Stimulated activated CD4-positive, alpha-beta T cell treated with anti-CD3 and anti-CD28 coated beads, Interleukin-12 subunit alpha, Interleukin-12 subunit beta, amount 100 ng/mL, for 4 hours (primary cell): Measurements from ENCODE around the gene CYSTM1.

Experiments
- DNase-seq: peaks from one replicate; pipeline ENCODE4 v3.0.0-alpha.2; 2020

CYSTM1 gene

DNA sequence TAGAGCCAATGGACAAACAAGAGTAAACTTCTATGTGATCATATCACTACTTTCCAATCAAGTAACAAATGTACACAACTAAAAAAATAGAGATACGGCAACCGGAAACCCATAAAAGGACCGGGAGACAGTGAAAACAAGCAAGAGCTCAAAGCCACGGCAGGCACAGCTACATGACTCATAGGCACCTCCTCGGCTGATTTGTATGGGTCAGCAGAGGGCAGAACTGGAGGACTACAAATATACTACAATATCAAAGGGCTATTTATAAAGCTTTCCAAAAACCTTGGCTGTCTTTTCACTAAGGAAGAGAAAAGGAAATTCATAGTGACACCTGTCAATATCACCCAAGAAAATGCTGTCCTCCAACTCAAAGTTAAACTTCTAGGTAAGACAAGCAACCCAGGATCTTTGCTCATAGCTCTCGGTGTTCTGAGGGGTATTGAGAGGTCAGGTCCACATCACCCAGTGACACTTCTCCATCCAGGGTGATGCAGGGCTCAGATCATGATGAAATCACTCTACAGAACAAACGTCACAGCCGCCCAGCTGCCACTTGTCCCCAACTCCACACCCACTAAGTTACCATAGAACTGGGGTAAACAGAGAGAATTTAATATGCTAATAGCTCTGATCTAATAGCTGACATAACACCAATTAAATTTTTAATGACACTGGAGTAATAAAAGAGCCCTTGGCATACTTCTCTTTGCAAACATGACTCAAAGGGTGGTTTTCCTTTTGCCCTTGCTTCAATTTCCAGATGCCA, 86.6 kb downstream of the CYSTM1 start:
- DNase-seq = no peak

DNA sequence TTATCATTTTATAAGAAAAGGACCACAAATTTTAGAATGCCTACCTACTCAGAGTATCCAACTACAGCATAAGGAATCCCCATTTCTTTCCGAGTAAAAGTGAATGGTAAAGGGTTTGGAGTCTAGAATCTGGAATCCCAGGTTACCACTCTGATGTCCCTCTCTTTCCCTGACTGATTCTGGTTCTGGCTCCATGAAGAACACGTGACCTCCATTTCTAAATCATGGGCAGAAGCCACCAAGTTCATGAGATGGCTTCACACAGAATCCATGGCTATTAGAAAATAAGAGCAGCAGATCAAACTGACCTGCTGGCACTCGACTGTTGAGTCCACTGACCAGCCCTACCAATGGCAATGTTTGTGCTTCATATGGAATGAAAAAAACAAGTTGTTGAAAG, 87.2 kb downstream of the CYSTM1 start:
- no peak for DNase-seq

DNA sequence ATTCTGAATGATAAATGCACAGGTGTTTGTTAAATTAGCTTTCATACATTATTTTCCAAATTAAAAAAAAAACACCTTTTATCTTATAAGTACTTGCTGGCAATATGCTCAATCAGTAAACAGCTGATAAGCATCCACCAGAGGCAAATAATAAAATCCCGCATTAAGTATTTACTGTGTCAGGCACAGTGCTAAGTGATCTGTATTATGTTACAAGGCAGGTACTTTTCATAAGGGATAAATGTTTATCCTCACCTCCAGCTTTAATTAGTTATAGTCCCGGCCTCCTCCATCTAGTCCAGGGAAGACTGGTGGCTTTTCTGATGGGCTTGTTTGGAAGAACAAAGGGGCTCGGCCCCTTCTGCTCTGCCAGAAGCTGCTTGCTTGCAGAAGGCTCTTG, 87.9 kb downstream of the CYSTM1 start:
- DNase-seq = no peak

DNA sequence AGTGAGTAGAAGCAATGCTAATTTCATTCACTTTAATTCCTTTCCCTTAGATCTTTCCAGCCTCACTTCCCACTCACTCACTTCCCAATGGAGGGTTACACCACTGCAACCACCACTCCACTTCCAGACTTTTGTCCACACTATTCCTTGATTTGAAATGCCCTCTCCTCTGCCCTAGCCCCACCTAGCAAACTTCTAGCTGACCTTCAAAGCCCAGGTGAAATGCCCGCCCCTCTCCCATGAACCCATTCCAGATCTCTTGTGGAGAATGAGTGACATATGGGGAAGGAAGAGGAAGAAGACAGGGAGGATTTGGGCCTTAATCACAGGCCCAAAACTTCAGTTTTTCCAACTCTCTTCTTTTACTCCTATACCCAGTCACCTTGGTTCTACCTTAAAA, 90.9 kb downstream of the CYSTM1 start:
- no peak for DNase-seq

DNA sequence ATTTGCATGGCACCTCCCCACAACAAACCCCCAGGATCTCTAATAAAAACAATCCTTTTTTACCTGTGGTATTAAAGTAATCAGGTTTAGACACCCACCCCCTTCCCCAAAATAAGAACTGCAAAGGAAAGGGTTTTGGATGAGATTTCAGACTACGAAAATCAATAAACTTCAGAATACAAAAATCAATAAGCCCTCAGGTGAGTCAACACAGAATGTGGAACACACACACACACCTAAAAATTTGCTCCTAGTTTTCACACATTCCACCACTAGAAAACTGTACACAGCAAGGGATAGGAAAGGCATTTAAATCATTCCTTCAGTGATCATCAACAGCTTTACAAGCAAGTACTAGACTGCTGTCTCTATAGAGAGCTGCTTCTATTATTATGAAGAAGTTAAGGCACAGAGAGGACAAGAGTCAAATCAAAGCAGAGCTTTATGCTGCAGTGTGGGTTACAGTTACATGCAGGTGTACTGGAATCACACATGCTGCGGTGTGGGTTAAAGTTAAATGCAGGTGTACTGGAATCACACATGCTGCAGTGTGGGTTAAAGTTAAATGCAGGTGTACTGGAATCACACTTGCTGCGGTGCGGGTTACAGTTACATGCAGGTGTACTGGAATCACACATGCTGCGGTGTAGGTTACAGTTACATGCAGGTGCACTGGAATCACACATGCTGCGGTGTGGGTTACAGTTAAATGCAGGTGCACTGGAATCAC, 91.6 kb downstream of the CYSTM1 start:
- DNase-seq = no peak

DNA sequence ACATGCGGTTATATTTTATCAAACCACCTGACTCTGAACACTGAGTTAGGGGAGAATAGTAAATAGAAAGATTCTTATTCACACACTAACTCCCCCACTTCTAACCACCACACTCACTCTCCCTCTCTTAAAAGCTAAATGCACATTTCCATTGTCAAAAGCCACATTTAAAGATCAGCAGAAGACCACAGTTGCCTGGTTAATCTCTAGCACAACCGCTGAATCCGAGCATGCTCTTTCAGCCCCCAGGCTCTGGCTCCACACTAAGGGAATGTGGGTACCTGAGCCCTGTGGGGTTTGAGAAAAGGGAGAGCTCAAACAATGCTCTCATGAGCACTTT, 92.2 kb downstream of the CYSTM1 start:
- no peak for DNase-seq

DNA sequence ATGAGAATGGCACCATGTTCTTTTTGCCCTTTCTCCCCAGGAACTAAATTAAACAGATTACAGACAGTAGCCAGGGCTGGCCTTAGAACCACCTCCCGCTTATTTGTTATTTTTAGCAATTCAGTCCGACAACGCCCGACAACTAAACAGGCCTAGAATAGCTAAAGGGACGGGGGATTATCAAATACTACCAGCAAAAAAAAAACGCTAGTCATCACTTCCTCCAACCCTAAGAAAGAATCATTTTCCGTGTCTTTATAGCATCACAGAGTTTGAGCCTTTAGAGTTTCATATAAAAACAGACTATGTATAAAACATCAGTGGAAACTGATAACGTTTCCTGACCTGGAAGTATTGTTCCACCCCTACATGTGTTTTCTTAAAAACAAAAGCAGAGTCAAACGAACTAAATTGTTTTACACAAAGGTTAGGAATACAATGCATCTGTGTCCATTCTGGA, 92.6 kb downstream of the CYSTM1 start:
- DNase-seq = no peak

DNA sequence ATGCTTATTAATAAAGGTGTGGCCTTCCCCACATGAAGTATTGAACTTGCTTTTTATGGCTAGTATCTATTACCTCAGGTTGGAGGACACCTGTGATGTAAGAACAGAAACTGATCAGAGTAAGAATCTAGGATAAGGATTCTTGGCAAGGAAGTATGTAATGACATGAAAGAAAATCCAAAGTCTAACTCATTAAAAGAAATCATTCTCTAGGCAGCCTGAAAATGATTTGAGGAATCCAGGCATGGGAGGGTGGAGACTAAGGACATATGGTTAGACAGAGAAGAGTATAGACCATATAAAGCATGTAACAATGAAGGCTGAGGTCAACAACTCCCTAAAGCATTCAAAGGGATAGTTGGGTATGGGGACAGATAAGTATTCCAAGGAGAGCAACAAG, 95.0 kb downstream of the CYSTM1 start:
- no peak for DNase-seq

DNA sequence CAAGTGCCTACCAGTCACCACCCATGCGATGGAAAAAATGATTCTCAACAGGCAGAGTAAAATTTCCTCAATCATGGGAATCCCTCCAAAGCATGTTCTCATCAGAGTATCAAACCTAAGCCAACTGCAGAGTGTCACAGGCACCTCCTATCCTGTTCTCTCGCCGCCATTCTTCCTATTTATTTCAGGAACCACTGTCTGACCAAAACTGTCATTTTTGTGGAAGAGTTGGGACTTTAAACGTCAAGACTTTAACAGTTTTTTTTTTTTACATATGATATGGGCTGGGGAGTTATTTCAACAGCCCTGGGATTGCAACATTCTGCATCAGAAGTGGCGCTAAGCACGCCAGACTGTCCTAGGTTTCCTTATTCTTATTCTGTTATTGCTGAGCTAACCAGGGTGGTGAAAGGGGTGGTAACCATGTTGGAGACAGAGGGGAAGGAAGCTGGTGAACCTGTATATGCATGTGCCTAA, 98.5 kb downstream of the CYSTM1 start:
- DNase-seq = no peak

DNA sequence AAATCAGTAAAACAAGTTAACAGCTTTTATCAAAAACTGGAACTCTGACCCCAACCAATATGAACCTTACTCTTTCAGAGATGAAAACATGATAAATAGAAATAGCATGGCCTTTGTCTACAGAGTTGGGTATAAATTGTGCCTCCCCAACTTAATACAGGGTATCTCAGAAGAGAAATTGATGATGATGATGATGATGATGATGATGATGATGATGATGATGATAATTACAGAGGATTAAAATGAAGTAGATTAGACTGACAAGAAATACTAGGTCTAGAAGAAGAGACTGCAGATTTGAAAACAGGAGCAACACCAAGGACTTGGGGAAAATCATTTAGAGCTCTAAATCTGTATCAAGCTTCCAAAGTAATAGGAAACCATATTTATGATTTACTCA, 100.8 kb downstream of the CYSTM1 start:
- no peak for DNase-seq

DNA sequence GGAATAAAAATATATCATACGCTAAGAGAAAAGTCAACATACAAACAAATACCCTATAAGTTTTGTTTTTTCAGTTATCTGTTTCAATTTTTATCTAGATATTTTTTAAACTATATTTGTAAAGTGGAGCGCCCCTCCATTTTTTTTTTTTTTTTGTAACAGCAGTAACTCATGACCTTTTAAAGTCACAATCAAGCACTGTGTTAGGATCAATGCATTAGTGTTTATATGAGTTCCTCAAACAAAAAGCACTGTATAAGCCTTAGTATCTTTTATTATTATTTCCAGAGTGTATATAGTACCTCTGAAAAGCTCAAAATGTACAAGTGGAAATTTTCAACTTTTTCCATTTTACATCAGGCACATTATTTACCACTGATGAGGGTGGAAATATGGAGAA, 107.3 kb downstream of the CYSTM1 start:
- DNase-seq = no peak

DNA sequence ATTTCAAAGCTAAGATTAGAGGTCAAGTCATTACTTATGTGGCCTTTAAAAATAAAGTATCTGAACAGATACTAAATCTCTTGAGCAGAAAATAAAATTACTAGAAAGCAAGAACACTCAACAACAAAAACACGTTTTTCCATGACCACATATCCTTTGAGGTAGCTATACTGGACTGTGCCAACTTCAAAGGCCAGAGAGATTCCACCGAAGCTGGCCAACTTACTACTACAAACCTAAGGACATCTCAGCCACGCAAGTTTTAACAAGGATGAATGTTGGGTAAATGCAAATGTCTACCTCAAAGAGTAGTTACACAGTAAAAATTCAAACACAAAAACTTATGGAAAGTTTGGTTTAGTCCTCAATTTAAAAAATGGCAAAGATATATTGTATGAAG, 109.0 kb downstream of the CYSTM1 start:
- DNase-seq = no peak

DNA sequence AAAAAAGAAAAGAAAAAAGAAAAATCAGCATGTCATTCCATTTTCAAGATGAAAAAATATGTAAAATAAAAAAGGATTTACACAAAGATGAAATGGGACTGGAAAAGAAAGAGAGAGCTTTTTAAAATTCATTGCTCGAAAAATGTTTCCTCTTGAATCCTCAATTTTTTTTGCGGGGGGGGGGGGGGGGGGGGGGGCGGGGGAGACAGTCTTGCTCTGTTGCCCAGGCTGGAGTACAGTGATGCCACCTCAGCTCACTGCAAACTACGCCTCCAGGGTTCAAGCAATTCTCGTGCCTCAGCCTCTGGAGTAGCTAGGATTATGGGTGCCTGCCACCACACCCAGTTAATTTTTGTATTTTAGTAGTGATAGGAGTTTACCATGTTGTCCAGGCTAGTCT, 111.4 kb downstream of the CYSTM1 start:
- DNase-seq = no peak

DNA sequence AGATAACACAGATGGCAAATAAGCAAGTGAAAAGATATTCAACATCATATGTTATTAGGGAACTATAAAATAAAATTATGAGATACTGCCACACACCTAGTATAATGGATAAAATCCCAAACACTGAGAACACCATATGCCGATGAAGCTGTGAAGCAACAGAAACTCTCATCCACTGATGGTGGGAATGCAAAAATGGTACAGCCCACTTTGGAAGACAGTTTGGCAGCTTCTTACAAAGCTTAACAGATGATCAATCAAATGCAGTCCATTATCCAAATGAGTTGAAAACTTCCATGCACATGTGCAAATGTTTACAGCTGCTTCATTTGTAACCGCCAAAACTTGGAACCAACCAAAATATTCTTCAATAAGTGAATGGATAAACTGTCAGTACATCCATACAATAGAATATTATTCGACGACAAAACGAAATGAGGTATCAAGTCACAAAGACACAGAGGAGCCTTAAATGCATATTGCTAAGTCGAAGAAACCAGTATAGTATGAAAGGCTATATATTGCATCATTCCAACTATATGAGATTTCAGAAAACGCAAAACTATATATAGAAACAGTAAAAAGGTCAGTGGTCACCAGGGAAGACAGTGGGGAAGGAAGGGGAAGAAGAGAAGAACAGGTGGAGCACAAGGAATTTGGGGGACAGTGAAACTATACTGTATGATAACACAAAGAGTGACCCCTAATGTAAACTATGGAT, 113.0 kb downstream of the CYSTM1 start:
- no peak for DNase-seq

DNA sequence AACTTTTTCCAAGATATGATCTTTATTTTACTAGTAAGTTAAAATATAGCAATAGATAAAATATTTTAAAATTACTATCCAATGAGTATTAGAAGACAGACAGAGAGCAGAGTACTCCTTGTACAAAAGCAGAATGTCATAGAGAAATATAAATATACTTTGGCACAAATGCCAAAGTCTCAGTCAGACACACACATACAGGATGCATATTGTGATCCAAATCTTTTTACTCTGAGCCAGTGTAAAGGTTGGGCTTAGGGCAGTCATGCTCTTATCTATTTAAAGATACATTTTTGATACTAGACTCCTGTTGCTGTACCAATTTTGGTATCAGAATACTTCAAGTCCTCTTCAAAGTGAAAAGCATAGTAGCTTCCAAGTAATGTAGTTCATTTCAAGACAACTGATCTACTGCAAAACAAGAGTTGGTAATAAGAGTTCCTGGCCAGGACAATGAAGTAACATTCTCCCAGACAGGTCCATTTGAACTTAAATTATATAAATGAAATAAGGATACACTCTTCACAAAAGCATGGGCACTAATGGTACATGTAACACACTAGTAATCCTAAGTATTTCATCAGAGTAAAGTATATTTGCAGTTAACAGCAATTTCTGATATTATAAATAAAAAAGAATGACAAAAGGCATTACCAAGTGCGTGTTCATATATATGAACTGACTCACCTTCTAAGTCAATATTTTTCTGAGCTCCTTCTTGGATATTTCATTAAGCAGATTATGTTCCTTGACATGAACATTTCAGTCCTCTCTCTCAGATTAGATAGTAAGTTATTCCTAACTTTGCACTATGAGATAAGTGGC, 117.4 kb downstream of the CYSTM1 start:
- no peak for DNase-seq
